Small intestine (tissue), 7 donors: ENCODE measurements around the gene CEND1. TPM values are rescaled to one million over a fixed set of nuclear protein-coding genes. Genes with fewer than 3 reads are reported as not detected.
"Not testable (repeated sequence)": the region's sequence is repeated elsewhere in the genome, so short reads cannot be mapped to it uniquely, and the experiment has no call there.

ENCODE experiments used
- DNase-seq, 2 donors: peaks; one replicate each; pipeline versions ENCODE4 v3.0.0 to v3.0.0-alpha.2; 2013
- FAIRE-seq: peaks from 2 replicates; lab custom pipeline; 2012; peaks lifted over from hg19 to GRCh38; lab: Jason Lieb, UNC
- H3K27ac ChIP-seq, 3 donors: one replicate each; pipeline ENCODE4 v1.5.1; 2013; ENCODE audit warnings: low read length in 2 of 3, mild to moderate bottlenecking in 2 of 3, control low read depth in 1 of 3, inconsistent platforms in 1 of 3, low read depth in 1 of 3, moderate library complexity in 1 of 3
- H3K27me3 ChIP-seq, 3 donors: one replicate each; pipeline ENCODE4 v1.6.1; 2013; ENCODE audit warnings: low read length in 3 of 3, inconsistent platforms in 1 of 3; ENCODE audit not compliant: control insufficient read depth in 3 of 3, insufficient read depth in 3 of 3
- H3K36me3 ChIP-seq, 3 donors: one replicate each; pipeline ENCODE4 v1.6.1; 2013; ENCODE audit warnings: low read length in 3 of 3, inconsistent platforms in 1 of 3, low read depth in 1 of 3, mild to moderate bottlenecking in 1 of 3, moderate library complexity in 1 of 3; ENCODE audit not compliant: control insufficient read depth in 3 of 3, insufficient read depth in 2 of 3
- H3K4me1 ChIP-seq, 3 donors: one replicate each; pipeline ENCODE4 v1.6.1; 2013; ENCODE audit warnings: low read length in 2 of 3, inconsistent platforms in 1 of 3, low read depth in 1 of 3, mild to moderate bottlenecking in 1 of 3, moderate library complexity in 1 of 3; ENCODE audit not compliant: control insufficient read depth in 3 of 3, insufficient read depth in 2 of 3
- H3K4me3 ChIP-seq, 3 donors: one replicate each; pipeline ENCODE4 v1.5.1; 2013; ENCODE audit warnings: low read length in 3 of 3, control low read depth in 1 of 3, inconsistent platforms in 1 of 3, low read depth in 1 of 3, mild to moderate bottlenecking in 1 of 3, moderate library complexity in 1 of 3
- H3K9me3 ChIP-seq, 2 donors: one replicate each; pipeline ENCODE4 v1.6.1; 2013; ENCODE audit warnings: low read depth in 1 of 2, low read length in 1 of 2; ENCODE audit not compliant: control insufficient read depth in 2 of 2, insufficient read depth in 1 of 2
- WGBS, 3 donors: extraction: QIAGEN DNeasy Blood & Tissue Kit; methylation state at CpG; one replicate each; pipeline ENCODE4 v1.1.7; 2013; 5-methylcytosine and 5-hydroxymethylcytosine counted together
- polyA plus RNA-seq, 4 donors: library from polyadenylated mRNA; stranded (reverse) in 3 of 4; unstranded in 1 of 4; fragments of 200-250 nt in 3 of 4; fragments of 120-200 nt in 1 of 4; gene quantifications; one replicate each; pipeline versions ENCODE4 v1.2.1 to v1.2.3, GENCODE V29; 2013
- donor health status: healthy with polysubstance abuse.
- donor health status: control.
- donor health status: control.
- donor health status: Bipolar disorder and iron deficiency.
- donor health status: healthy.

The CEND1 gene
- polyA plus RNA-seq, 4 donors, result 0.22 to 3.3 TPM; not detected in 2

DNA sequence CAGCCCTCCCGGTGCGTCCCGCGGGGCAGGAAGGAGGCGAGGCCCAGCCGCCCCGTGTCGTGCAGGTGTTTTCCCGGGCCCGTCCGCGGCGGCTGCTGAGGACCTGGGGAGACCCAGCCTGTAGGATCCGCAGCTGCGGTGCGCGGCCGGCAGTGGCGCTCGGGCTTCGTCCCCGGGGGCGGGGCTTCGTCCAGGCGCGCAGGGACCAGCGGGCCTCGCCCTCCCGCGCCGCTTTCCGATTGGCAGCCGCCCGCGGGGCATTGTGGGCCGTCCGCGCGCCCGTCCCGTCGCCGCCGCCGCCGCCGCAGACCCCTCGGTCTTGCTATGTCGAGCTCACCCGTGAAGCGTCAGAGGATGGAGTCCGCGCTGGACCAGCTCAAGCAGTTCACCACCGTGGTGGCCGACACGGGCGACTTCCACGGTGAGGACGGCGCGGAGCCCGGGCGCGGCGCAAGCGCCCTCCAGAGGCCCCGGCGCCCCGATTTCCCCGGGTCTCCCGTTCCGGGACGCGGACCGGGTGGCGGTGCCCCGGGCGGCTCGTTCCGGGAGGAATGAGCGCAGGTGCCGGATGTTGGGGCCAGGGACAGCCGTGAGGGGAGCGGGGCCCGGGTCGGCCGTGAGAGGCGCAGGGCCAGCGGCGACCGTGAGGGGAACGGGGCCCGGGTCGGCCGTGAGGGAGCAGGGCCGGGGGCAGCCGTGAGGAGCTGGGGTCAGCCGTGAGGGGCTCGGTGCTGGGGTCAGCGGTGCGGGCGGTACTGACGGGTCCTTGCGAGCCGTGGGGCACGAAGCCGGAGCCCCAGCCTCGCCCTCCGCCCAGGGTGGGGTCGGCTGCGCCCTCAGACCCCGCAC, 42.5 kb downstream of the CEND1 start, which contains the start of gene TALDO1:
Gene TALDO1 (plus strand): TSS at position 307 of the 849 bp plus-strand sequence. CDS start 18 bp downstream, at position 325.
- Histone ChIP-seq H3K9me3 (no peaks in the 10 kb centered on the region), H3K36me3 (peaks cover 0 to 7% (median 0%) of the 10 kb centered on the region in 3 donors), H3K4me3 (peak within 1 kb of the TSS; percentile 64 to 98 (median 86)), H3K4me1 (peaks cover 5 to 11% (median 6%) of the 10 kb centered on the region in 3 donors), H3K27me3 (no peaks in the 10 kb centered on the region), H3K27ac (peak within 1 kb of the TSS; percentile 66 to 87 (median 77))
- no peak for FAIRE-seq
- DNase-seq, result peak; percentile 88 to 96
- 0% methylated on average over 74 to 112 of the region's 112 CpGs for WGBS, 3 donors

DNA sequence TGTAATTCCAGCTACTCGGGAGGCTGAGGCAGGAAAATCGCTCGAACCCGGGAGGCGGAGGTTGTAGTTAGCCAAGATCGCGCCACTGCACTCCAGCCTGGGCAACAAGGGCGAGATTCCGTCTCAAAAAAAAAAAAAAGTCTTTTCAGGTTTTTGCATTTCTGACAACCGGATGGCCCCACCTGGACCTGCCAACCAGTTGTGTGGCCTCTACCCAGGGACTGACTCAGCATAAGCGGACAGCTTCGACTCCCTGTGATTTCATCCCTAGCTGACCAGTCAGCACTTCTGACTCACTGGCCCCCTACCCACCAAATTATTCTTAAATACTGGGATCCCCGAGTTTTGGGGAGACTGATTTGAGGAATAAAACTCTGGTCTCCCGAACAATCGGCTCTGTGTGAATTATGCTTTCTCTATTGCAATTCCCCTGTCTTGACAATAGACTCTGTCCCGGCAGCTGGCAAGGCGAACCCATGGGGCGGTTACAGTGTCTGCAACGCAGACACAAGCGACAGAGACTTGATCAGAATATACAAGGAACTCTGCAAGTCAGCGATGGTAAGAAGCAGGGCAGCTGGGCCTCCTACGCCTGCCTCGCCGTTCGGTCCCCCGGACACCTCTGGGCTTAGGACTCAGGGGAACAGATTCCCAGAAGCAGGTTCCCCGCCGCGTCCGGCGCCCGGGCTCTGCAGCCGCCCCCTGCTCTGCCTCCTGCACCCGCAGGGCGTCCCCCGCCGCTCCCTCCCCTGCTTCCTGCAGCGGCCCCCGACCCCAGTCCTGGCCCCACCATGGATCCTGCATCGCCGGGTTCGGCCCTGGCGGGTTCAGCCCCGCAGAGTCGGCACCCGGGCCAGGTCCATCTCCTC, 43.4 kb downstream of the CEND1 start:
- no peak for FAIRE-seq
- H3K27ac ChIP-seq, result peak overlapping the region; percentile 66 to 77 (median 76)
- peak in 1 of 2 donors; percentile 42 for DNase-seq
- peaks cover 5 to 11% (median 6%) of the 10 kb centered on the region in 3 donors for H3K4me1 ChIP-seq
- peaks cover 0 to 5% (median 0%) of the 10 kb centered on the region in 3 donors for H3K36me3 ChIP-seq
- H3K27me3 ChIP-seq, result no peaks in the 10 kb centered on the region
- H3K4me3 ChIP-seq, result peak overlapping the region; percentile 64 to 98 (median 86)
- no peaks in the 10 kb centered on the region for H3K9me3 ChIP-seq
- 26 to 32% (median 27%) methylated on average over 41 to 46 of the region's 46 CpGs for WGBS, 3 donors

DNA sequence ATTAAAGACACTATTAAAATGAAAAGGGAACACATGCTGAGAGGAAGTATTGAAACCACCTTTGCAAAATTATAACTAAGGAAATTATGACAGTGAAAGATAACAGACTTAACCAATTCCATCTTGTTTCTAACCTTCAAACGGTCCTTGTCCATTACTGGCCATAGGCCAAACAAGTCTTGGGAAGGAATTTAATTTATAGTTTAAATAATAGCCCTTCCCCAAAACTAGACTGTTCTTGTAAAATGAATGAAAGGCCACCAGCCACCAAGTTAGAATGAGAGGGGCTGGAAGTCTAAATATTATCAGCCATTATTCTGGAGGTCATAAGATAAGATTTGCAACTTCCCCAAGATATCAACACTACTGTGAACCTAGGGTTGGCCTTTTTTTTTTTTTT, 44.5 kb downstream of the CEND1 start:
- FAIRE-seq, result no peak

DNA sequence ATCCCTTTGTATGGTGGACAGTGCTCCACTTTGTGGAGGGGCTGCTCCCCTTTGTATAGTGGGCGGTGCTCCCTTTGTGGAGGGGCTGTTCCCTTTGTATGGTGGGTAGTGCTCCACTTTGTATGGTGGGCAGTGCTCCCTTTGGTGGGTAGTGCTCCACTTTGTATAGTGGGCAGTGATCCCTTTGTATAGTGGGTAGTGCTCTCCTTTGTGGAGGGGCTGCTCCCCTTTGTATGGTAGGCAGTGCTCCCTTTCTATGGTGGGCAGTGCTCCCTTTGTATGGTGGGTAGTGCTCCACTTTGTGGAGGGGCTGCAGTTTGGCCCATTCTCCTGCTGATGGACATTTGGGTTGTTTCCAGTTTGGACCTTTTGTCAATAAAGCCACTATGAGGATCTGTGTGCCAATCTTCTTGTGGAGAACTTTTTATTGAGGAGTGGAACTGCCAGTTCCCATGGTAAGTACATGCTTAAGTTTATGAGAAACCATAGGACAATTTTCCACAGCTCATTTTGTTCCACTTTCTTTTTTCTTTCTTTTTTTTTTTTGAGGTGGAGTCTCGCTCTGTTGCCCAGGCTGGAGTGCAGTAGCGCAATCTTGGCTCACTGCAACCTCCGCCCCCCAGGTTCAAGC, 47.2 kb downstream of the CEND1 start:
- H3K4me3 ChIP-seq, result no peak overlapping the region
- no peak for FAIRE-seq

More for the DNA sequence above, 44.5 kb downstream of the CEND1 start:
- no peak for DNase-seq
- no peaks in the 10 kb centered on the region for H3K9me3 ChIP-seq
- H3K27me3 ChIP-seq, result no peaks in the 10 kb centered on the region
- peaks cover 5 to 11% (median 6%) of the 10 kb centered on the region in 3 donors for H3K4me1 ChIP-seq
- H3K4me3 ChIP-seq, result no peak overlapping the region
- no peaks in the 10 kb centered on the region for H3K36me3 ChIP-seq
- WGBS, 3 donors, result 10 to 30% (median 25%) methylated on average over 1 of the region's 1 CpG
- no peak overlapping the region for H3K27ac ChIP-seq

DNA sequence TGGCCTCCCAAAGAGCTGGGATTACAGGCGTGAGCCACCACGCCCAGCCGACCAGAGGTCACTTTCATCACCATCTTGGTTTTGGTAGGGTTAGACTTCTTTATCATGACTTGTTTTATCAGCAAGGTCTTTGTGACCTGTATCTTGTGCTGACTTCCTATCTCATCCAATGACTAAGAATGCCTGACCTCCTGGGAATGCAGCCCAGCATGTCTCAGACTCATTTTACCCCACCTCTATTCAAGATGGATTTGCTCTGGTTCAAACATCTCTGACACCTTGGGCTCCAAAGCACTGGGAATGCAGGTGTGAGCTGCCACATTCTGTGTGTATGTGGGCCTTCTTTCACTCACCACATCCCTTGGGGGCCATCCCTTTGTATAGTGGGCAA, 47.7 kb downstream of the CEND1 start:
- Histone ChIP-seq H3K4me3 (no peak overlapping the region), H3K4me1 (peaks cover 0 to 8% (median 0%) of the 10 kb centered on the region in 3 donors), H3K9me3 (no peaks in the 10 kb centered on the region), H3K36me3 (no peaks in the 10 kb centered on the region), H3K27me3 (peaks cover 0 to 3% (median 0%) of the 10 kb centered on the region in 3 donors), H3K27ac (no peak overlapping the region)
- WGBS, 3 donors, result 26 to 71% (median 46%) methylated on average over 3 of the region's 3 CpGs
- peak in 1 of 2 donors; percentile 67 for DNase-seq
- FAIRE-seq, result no peak

More for the DNA sequence above, 47.2 kb downstream of the CEND1 start:
- WGBS, 3 donors, result 94 to 96% (median 95%) methylated on average over 4 of the region's 4 CpGs
- Histone ChIP-seq H3K27ac (no peak overlapping the region), H3K9me3 (no peaks in the 10 kb centered on the region), H3K4me1 (peaks cover 0 to 3% (median 0%) of the 10 kb centered on the region in 3 donors), H3K36me3 (no peaks in the 10 kb centered on the region), H3K27me3 (no peaks in the 10 kb centered on the region)
- no peak for DNase-seq

DNA sequence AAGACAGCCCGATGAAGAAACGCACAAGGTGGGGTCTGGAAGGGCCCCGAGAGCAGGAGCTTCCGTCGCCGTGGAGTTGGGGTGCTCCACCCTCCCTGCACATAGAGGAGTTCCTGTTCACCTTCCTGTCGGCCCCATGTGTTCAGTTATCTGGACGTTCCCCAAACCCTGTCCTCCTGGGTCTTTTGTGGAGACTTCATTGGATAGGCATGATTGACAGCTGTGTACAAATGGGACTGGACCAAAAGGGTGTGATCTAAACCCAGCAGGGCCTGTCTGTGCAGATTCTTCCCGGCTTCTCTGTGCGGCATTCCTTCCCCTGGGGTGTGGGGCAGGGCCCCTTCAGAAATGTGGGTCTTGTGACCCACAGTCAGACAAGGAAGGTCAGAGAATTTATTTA, 52.0 kb downstream of the CEND1 start:
- peak in 1 of 2 donors; percentile 16 for DNase-seq
- 46 to 50% (median 50%) methylated on average over 10 of the region's 10 CpGs for WGBS, 3 donors
- not testable (repeated sequence) for H3K4me3 ChIP-seq, FAIRE-seq, H3K36me3 ChIP-seq, H3K4me1 ChIP-seq, H3K27ac ChIP-seq, H3K27me3 ChIP-seq, H3K9me3 ChIP-seq

DNA sequence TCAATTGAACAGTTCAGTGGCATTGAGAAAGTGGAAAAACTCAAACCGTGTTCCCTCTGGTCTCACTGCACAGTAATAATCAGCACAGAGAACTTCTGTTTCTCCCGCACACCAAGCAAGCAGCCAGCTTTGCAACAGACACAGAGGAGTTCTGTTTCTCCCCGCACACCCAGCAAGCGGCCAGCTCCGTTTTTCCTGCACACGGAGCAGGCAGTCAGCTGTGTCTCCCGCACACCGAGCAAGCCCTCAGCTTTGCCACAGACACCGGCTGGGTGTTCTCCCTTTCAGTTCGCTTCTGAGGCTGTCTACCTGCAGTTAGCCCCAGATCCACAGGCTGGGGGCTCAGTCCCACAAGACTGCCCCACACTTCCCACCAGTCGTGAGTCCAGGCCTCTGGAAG, 52.5 kb downstream of the CEND1 start:
- FAIRE-seq, result no peak
- H3K4me1 ChIP-seq, result peaks cover 0 to 8% (median 0%) of the 10 kb centered on the region in 3 donors
- H3K36me3 ChIP-seq, result no peaks in the 10 kb centered on the region
- DNase-seq, result no peak
- no peak overlapping the region for H3K4me3 ChIP-seq
- H3K27me3 ChIP-seq, result peaks cover 0 to 6% (median 0%) of the 10 kb centered on the region in 3 donors
- 45 to 55% (median 50%) methylated on average over 11 of the region's 11 CpGs for WGBS, 3 donors
- no peak overlapping the region for H3K27ac ChIP-seq
- H3K9me3 ChIP-seq, result no peaks in the 10 kb centered on the region
